Activated effector memory CD4-positive, alpha-beta T cell treated with Interleukin-2 at 50 U/mL for 16 hours (primary cell): ENCODE measurements around the gene DNMT1.
"Not testable (repeated sequence)": the region's sequence is repeated elsewhere in the genome, so short reads cannot be mapped to it uniquely, and the experiment has no call there.

Source experiments
- DNase-seq: peaks from one replicate; pipeline ENCODE4 v3.0.0-alpha.2; 2020

The DNMT1 gene

GRCh38 chr19:10220695-10221094 is 25.9 kb upstream of the DNMT1 start:
- DNase-seq: no peak

- peak; percentile 9 for DNase-seq
These were observed 24.9 kb upstream of the DNMT1 start for GRCh38 chr19:10219678-10220077.

GRCh38 chr19:10217085-10217484 is 22.3 kb upstream of the DNMT1 start:
- no peak for DNase-seq

GRCh38 chr19:10214784-10215183 is 20.0 kb upstream of the DNMT1 start:
- DNase-seq: no peak

- DNase-seq: no peak
These were observed 16.9 kb upstream of the DNMT1 start for GRCh38 chr19:10211691-10212090.

- no peak for DNase-seq
These were observed 16.3 kb upstream of the DNMT1 start for GRCh38 chr19:10211061-10211460.

- DNase-seq: no peak
These were observed 14.6 kb upstream of the DNMT1 start for GRCh38 chr19:10209315-10209714.

GRCh38 chr19:10207026-10207425 is 12.3 kb upstream of the DNMT1 start:
- DNase-seq: no peak

- DNase-seq: no peak
These were observed 11.6 kb upstream of the DNMT1 start for GRCh38 chr19:10206226-10206885.

- no peak for DNase-seq
These were observed 10.9 kb upstream of the DNMT1 start for GRCh38 chr19:10205636-10206035.

- DNase-seq: no peak
These were observed 8.9 kb upstream of the DNMT1 start for GRCh38 chr19:10203686-10204085.

GRCh38 chr19:10201176-10201575 is 6.4 kb upstream of the DNMT1 start:
- no peak for DNase-seq

GRCh38 chr19:10200101-10200500 is 5.3 kb upstream of the DNMT1 start:
- not testable (repeated sequence) for DNase-seq

- not testable (repeated sequence) for DNase-seq
These were observed 4.3 kb upstream of the DNMT1 start for GRCh38 chr19:10198889-10199644.

- DNase-seq: no peak
These were observed 406 bp upstream of the DNMT1 start for GRCh38 chr19:10195199-10195519.

- DNase-seq: no peak
These were observed 808 bp downstream of the DNMT1 start for GRCh38 chr19:10193790-10194499.

- no peak for DNase-seq
These were observed 1.8 kb downstream of the DNMT1 start for GRCh38 chr19:10192922-10193321.

- DNase-seq: no peak
These were observed 3.4 kb downstream of the DNMT1 start for GRCh38 chr19:10191347-10191746.

- no peak for DNase-seq
These were observed 4.7 kb downstream of the DNMT1 start for GRCh38 chr19:10190026-10190425.

- no peak for DNase-seq
These were observed 5.1 kb downstream of the DNMT1 start for GRCh38 chr19:10189616-10190015.

GRCh38 chr19:10187315-10187714 is 7.4 kb downstream of the DNMT1 start:
- no peak for DNase-seq

- DNase-seq: no peak
These were observed 10.1 kb downstream of the DNMT1 start for GRCh38 chr19:10184636-10185035.

- DNase-seq: no peak
These were observed 10.8 kb downstream of the DNMT1 start for GRCh38 chr19:10183926-10184325.

GRCh38 chr19:10182847-10183246 is 11.9 kb downstream of the DNMT1 start:
- DNase-seq: no peak
